K562 (cell line): ENCODE measurements around the gene LSM4. TPM values are rescaled to one million over a fixed set of nuclear protein-coding genes. Genes with fewer than 3 reads are reported as not detected.

ENCODE experiments used
- CHD1 ChIP-seq: fragments of 200-600 bp; sonication (generic); IDR thresholded peaks from one replicate; pipeline ENCODE4 v1.6.1; 2012; ENCODE audit warnings: mild to moderate bottlenecking, moderate library complexity, low read length, inconsistent platforms
- ETV6 ChIP-seq, 3 experiments: fragments of 150-350 bp in 1 of 3; sonication (generic) in 1 of 3; formaldehyde crosslinking in 1 of 3; IDR thresholded peaks; 2 replicates each; pipeline versions ENCODE4 v1.6.1 to v1.8.0; 2014 to 2022; ENCODE audit warnings: borderline replicate concordance in 2 of 3, low read depth in 2 of 3, antibody characterized with exemption in 1 of 3, low read length in 1 of 3, mild to moderate bottlenecking in 1 of 3, missing genetic modification reagents in 1 of 3
- HMG20B ChIP-seq: fragments of 250-450 bp; sonication (Bioruptor Pico); IDR thresholded peaks from 2 replicates; pipeline ENCODE4 v1.5.0; 2021; ENCODE audit warnings: mild to moderate bottlenecking
- HOMEZ ChIP-seq: fragments of 250-450 bp; sonication (Bioruptor Pico); IDR thresholded peaks from 2 replicates; pipeline ENCODE4 v1.4.0; 2020; ENCODE audit warnings: mild to moderate bottlenecking, moderate library complexity
- L3MBTL2 ChIP-seq: fragments of 450-650 bp; IDR thresholded peaks from 2 replicates; pipeline ENCODE4 v1.6.1; 2016; ENCODE audit warnings: mild to moderate bottlenecking, moderate library complexity
- NR2C1 ChIP-seq, 2 experiments: fragments of 450-650 bp; IDR thresholded peaks; 2 replicates each; pipeline ENCODE4 v1.6.1; 2017; ENCODE audit warnings: mild to moderate bottlenecking in 2 of 2, antibody characterized with exemption in 1 of 2, inconsistent platforms in 1 of 2, missing compliant biosample characterization in 1 of 2, missing genetic modification characterization in 1 of 2
- PRMT5 ChIP-seq: sonication (generic); formaldehyde crosslinking; IDR thresholded peaks from 2 replicates; pipeline ENCODE4 v1.5.0; 2020; ENCODE audit warnings: missing genetic modification reagents
- RFX7 ChIP-seq: fragments of 250-450 bp; sonication (Bioruptor Pico); IDR thresholded peaks from 2 replicates; pipeline ENCODE4 v1.5.1; 2021; ENCODE audit warnings: mild to moderate bottlenecking
- SMARCE1 ChIP-seq: fragments of 450-650 bp; IDR thresholded peaks from 2 replicates; pipeline ENCODE4 v1.7.1; 2016; ENCODE audit warnings: mild to moderate bottlenecking
- TEAD2 ChIP-seq: fragments of 450-650 bp; IDR thresholded peaks from 2 replicates; pipeline ENCODE4 v1.6.1; 2016; ENCODE audit warnings: missing genetic modification characterization, control low read depth, missing compliant biosample characterization
- TOE1 ChIP-seq, 2 experiments: fragments of 450-650 bp in 1 of 2; sonication (generic) in 1 of 2; formaldehyde crosslinking in 1 of 2; IDR thresholded peaks; 2 replicates each; pipeline versions ENCODE4 v1.7.1 to v1.8.0; 2016 to 2022; ENCODE audit warnings: borderline replicate concordance in 2 of 2, mild to moderate bottlenecking in 2 of 2, antibody characterized with exemption in 1 of 2, inconsistent platforms in 1 of 2, low read depth in 1 of 2, missing genetic modification reagents in 1 of 2, moderate library complexity in 1 of 2
- XRCC5 ChIP-seq: fragments of 200-400 bp; formaldehyde crosslinking; IDR thresholded peaks from 2 replicates; pipeline ENCODE4 v1.6.1; 2017; ENCODE audit warnings: low read depth, mild to moderate bottlenecking, low read length
- ZNF274 ChIP-seq: IDR thresholded peaks from 2 replicates; pipeline ENCODE4 v1.6.1; 2011; ENCODE audit warnings: low read depth, mild to moderate bottlenecking, low read length, moderate library complexity, borderline replicate concordance
- ZNF354B ChIP-seq: fragments of 250-450 bp; sonication (Bioruptor Pico); IDR thresholded peaks from 2 replicates; pipeline ENCODE4 v1.4.0; 2020
- ZNF407 ChIP-seq: fragments of 450-650 bp; IDR thresholded peaks from 2 replicates; pipeline ENCODE4 v1.6.1; 2016; ENCODE audit warnings: low read depth
- ZNF41 ChIP-seq: fragments of 250-450 bp; sonication (Bioruptor Pico); conservative IDR thresholded peaks from 2 replicates; pipeline ENCODE4 v1.4.0; 2020; ENCODE audit warnings: mild to moderate bottlenecking
- ZNF507 ChIP-seq: conservative IDR thresholded peaks from 2 replicates; pipeline ENCODE4 v1.6.1; 2017; ENCODE audit warnings: missing genetic modification characterization, missing compliant biosample characterization
- polyA plus RNA-seq, 8 experiments: library from polyadenylated mRNA; depleted of rRNA in 4 of 8; stranded (reverse) in 5 of 8; unstranded in 3 of 8; fragments of >200 nt; fragmentation: Nextera tagmentation in 2 of 8; fragmentation: Illumina TruSeq in 1 of 8; extraction: Ambion mirVana in 2 of 8; extraction: Trizol in 1 of 8; gene quantifications; 2 replicates each; pipeline versions ENCODE4 v1.2.1 to v1.2.3, GENCODE V29; 2011 to 2014; ENCODE audit warnings: inconsistent platforms in 1 of 8, missing spikeins in 1 of 8
- total RNA-seq, 7 experiments: library from RNA; depleted of rRNA in 6 of 7; stranded (reverse); fragments of >200 nt in 6 of 7; fragmentation: Illumina TruSeq in 2 of 7; extraction: Trizol in 2 of 7; gene quantifications; 2 replicates each; pipeline versions ENCODE4 v1.2.1 to v1.2.3, GENCODE V29; 2011 to 2021; ENCODE audit warnings: low replicate concordance in 1 of 7

The LSM4 gene
- total and polyA plus RNA-seq, 9 of the 15 experiments (the other 6 are each of a cell fraction or from before 2014, with no cell fraction given): 11.9 to 763 (median 202) TPM

GRCh38 chr19:18282021-18282787 is 40.7 kb downstream of the LSM4 start (continued):
- TF ChIP-seq ZNF407: no peak
- 0 out of 2 replicates have a peak, but pooled peaks have one; percentile 54 for TF ChIP-seq SMARCE1
- TF ChIP-seq ZNF41 (CRISPR knock-in tag): no peak; the same call in 1 of the 2 replicates
- TF ChIP-seq ETV6 (IDR thresholded peaks at IDR 0.05; ENCODE audit: borderline replicate concordance in 1 of 2, low read depth in 2 of 2, low read length in 1 of 2): no peak
- TF ChIP-seq ETV6 (CRISPR knock-in tag; IDR thresholded peaks at IDR 0.05; ENCODE audit: borderline replicate concordance): no peak
- no peak for TF ChIP-seq HOMEZ (CRISPR knock-in tag)
- TF ChIP-seq CHD1: no peak
- TF ChIP-seq ZNF354B (CRISPR knock-in tag): no peak
- TF ChIP-seq NR2C1 (IDR thresholded peaks at IDR 0.05): no peak
- TF ChIP-seq NR2C1 (tag; IDR thresholded peaks at IDR 0.05): no peak
- no peak for TF ChIP-seq TEAD2 (tag)
- TF ChIP-seq RFX7 (CRISPR knock-in tag): no peak
- no peak for TF ChIP-seq ZNF274
- TF ChIP-seq HMG20B (CRISPR knock-in tag): no peak
- 0 out of 2 replicates have a peak, but pooled peaks have one; percentile 18 for TF ChIP-seq TOE1 (IDR thresholded peaks at IDR 0.05; ENCODE audit: borderline replicate concordance)
- no peak for TF ChIP-seq TOE1 (CRISPR knock-in tag; IDR thresholded peaks at IDR 0.05; ENCODE audit: borderline replicate concordance, low read depth)
- TF ChIP-seq XRCC5: no peak; the same call in 1 of the 2 replicates
- TF ChIP-seq ZNF507 (tag): no peak
- TF ChIP-seq L3MBTL2: no peak
- no peak for TF ChIP-seq PRMT5
